CD4-positive, alpha-beta T cell treated with Interleukin-10 for 1 hour (primary cell): Measurements from ENCODE around the gene UBR3.

Source experiments
- DNase-seq: peaks from one replicate; pipeline ENCODE4 v3.0.0-alpha.2; 2020

UBR3 gene

GRCh38 chr2:170009209-170009608 lies 182.0 kb downstream of the UBR3 start:
- DNase-seq, result no peak

- DNase-seq, result no peak
Observed at GRCh38 chr2:170012773-170013172, 185.5 kb downstream of the UBR3 start.

GRCh38 chr2:170013802-170014551 lies 186.7 kb downstream of the UBR3 start:
- no peak for DNase-seq

- DNase-seq, result no peak
Observed at GRCh38 chr2:170014769-170015168, 187.5 kb downstream of the UBR3 start.

GRCh38 chr2:170017860-170018532 lies 190.7 kb downstream of the UBR3 start:
- DNase-seq, result no peak

- DNase-seq, result no peak
Observed at GRCh38 chr2:170019060-170019805, 192.0 kb downstream of the UBR3 start.

GRCh38 chr2:170020777-170021176 lies 193.5 kb downstream of the UBR3 start:
- no peak for DNase-seq

- DNase-seq, result no peak
Observed at GRCh38 chr2:170022692-170023091, 195.4 kb downstream of the UBR3 start.

GRCh38 chr2:170024721-170025120 lies 197.5 kb downstream of the UBR3 start:
- DNase-seq, result no peak

- no peak for DNase-seq
Observed at GRCh38 chr2:170025223-170025622, 198.0 kb downstream of the UBR3 start.

GRCh38 chr2:170026361-170026760 lies 199.1 kb downstream of the UBR3 start:
- no peak for DNase-seq

GRCh38 chr2:170029551-170029950 lies 202.3 kb downstream of the UBR3 start:
- no peak for DNase-seq

GRCh38 chr2:170030040-170030439 lies 202.8 kb downstream of the UBR3 start:
- no peak for DNase-seq

GRCh38 chr2:170031288-170031687 lies 204.0 kb downstream of the UBR3 start:
- no peak for DNase-seq

- DNase-seq, result no peak
Observed at GRCh38 chr2:170034596-170034995, 207.3 kb downstream of the UBR3 start.

- no peak for DNase-seq
Observed at GRCh38 chr2:170038734-170039133, 211.5 kb downstream of the UBR3 start.

- no peak for DNase-seq
Observed at GRCh38 chr2:170039401-170040172, 212.3 kb downstream of the UBR3 start.

GRCh38 chr2:170044751-170045478 lies 217.7 kb downstream of the UBR3 start:
- DNase-seq, result no peak

GRCh38 chr2:170047331-170048065 lies 220.2 kb downstream of the UBR3 start:
- no peak for DNase-seq

GRCh38 chr2:170052151-170052550 lies 224.9 kb downstream of the UBR3 start:
- DNase-seq, result no peak

- DNase-seq, result no peak
Observed at GRCh38 chr2:170054997-170055396, 227.7 kb downstream of the UBR3 start.

GRCh38 chr2:170056900-170057299 lies 229.6 kb downstream of the UBR3 start:
- DNase-seq, result no peak
